ENCODE results near the gene MVB12B. TPM values are rescaled to one million over a fixed set of nuclear protein-coding genes. Genes with fewer than 3 reads are reported as not detected.

Gene MVB12B
- total and polyA plus RNA-seq, 2 of the 13 experiments (the other 11 are each of a cell fraction or from before 2014, with no cell fraction given): 12.1 to 30.1 TPM

DNA sequence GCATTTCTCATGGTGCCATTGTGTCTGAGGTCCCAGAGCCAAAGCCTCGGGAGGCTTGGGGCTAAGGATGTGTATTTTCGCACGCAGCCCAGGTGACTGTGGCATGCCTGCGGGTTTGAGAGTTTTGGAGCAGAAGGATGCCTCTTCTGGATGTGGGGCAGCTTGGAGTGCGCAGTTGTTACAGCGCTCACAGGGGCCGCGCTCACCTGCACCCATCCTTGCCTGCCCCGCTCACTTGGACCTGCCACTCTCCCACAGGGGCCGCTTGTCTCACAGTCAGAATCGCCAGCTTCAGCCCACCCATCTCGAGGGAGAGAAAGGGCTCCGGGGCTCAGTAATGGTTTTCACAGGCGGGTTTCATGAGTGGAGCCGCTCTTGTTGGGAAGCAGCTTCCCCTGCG lies 132.9 kb downstream of the MVB12B start:
- Histone ChIP-seq H3K27me3 (ENCODE audit: control insufficient read depth in 1 of 2, insufficient read depth in 2 of 2, low read length in 2 of 2) (no peaks in the 10 kb centered on the region), H3K4me3 (replicated peaks in 1 of 3; ENCODE audit: insufficient read depth in 1 of 3, low read depth in 2 of 3, low read length in 3 of 3) (no peak overlapping the region), H3K36me3 (replicated peaks in 1 of 2; ENCODE audit: control insufficient read depth in 1 of 2, insufficient read depth in 2 of 2, low read length in 2 of 2) (peaks cover 3 to 6% of the 10 kb centered on the region in 2 experiments; a peak in 4 of 5 replicates), H3K9ac (ENCODE audit: insufficient read depth, low read depth, low read length) (no peak overlapping the region), H3K4me2 (ENCODE audit: low read depth, low read length) (no peak overlapping the region), H2AFZ (ENCODE audit: low read length) (no peak overlapping the region), H3K79me2 (ENCODE audit: insufficient read depth, low read length) (no peaks in the 10 kb centered on the region), H4K20me1 (ENCODE audit: insufficient read depth, low read length) (no peaks in the 10 kb centered on the region), H3K27ac (ENCODE audit: extremely low read length, insufficient read depth, low read length) (no peak overlapping the region), H3K9me3 (ENCODE audit: low read length) (no peaks in the 10 kb centered on the region), H3K4me1 (ENCODE audit: insufficient read depth, low read length) (no peaks in the 10 kb centered on the region)
- in situ Hi-C loops (cut with HindIII; ENCODE audit: extremely low pct_ligation_motif_present, low pct_unique_long_range_greater_than_20kb): no loop called here
- no peak for DNase-seq (ENCODE audit: low spot score)
- no TSS peak for BruUV-seq (replicated peaks)
- no peak for ATAC-seq
- FAIRE-seq: no peak
- TF ChIP-seq CEBPG (CRISPR knock-in tag; IDR thresholded peaks at IDR 0.05): no peak
- TF ChIP-seq AGO2 (optimal IDR thresholded peaks at IDR 0.05; ENCODE audit: low read depth, low read length): peak; percentile 57
- no peak for TF ChIP-seq RFXAP (CRISPR knock-in tag; IDR thresholded peaks at IDR 0.05; ENCODE audit: borderline replicate concordance)
- WGBS (ENCODE audit: low lambda C conversion rate): 97% methylated on average over 5 of the region's 16 CpGs
- ChIA-PET POLR2A (no interaction called here), CTCF (ENCODE audit: low intra/inter-chr PET ratio, low total read pairs) (no interaction called here)
- intact Hi-C loops (cut with micrococcal nuclease; ENCODE audit: unreplicated experiment): no loop called here

DNA sequence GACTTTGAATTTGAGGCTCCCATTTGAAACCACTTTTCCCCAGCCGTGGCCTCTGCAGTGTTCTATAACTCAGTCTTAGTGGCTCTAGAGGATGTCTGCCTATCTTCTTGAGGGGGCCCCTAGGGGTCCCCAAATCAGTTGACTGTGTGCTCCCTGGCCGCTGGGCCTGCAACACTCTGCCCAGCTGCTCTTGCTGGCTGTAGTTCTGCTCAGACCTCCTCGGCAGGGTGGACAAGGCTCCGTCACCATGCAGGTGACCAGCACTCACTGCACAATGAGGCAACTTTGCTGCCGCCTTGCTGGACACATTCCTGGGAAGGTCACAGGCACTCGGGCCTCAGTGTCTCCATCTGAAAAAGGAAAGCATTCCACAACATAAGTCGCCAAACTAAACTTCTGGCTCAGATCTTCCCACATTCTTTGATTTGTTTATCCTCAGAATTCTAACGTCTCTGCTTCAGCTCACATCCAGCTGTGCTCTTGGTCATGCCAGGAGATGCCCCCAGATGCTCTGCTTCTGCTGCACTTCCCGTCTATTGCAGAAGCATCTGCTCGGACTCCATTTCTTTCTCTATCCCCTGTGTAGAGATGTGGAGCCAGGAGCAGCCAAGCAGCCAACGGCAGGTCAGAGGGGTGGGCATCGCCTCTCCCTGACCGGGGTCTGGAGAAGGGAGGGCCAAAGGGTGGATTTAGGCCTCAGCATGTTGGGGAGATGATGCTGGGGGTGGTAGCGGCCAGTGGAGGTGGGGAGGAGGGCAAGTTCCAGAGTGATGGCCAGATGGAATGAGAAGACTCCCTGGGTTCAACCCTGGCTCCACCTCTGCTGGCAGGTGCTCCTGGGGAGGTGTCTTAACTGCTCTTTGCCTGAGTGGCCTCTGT lies 133.6 kb downstream of the MVB12B start:
- in situ Hi-C loops (cut with HindIII; ENCODE audit: extremely low pct_ligation_motif_present, low pct_unique_long_range_greater_than_20kb) (no loop called here), intact Hi-C loops (cut with micrococcal nuclease; ENCODE audit: unreplicated experiment) (no loop called here)
- H3K27ac ChIP-seq (ENCODE audit: extremely low read length, insufficient read depth, low read length): no peak overlapping the region
- ChIA-PET POLR2A (no interaction called here), CTCF (ENCODE audit: low intra/inter-chr PET ratio, low total read pairs) (no interaction called here)
- no peak overlapping the region for H3K4me2 ChIP-seq (ENCODE audit: low read depth, low read length)
- H4K20me1 ChIP-seq (ENCODE audit: insufficient read depth, low read length): no peaks in the 10 kb centered on the region
- H3K9ac ChIP-seq (ENCODE audit: insufficient read depth, low read depth, low read length): no peak overlapping the region
- ATAC-seq (no peak), FAIRE-seq (no peak), DNase-seq (ENCODE audit: low spot score) (no peak)
- no peaks in the 10 kb centered on the region for H3K4me1 ChIP-seq (ENCODE audit: insufficient read depth, low read length)
- H3K36me3 ChIP-seq (replicated peaks in 1 of 2; ENCODE audit: control insufficient read depth in 1 of 2, insufficient read depth in 2 of 2, low read length in 2 of 2): peaks cover 3 to 5% of the 10 kb centered on the region in 2 experiments; a peak in 4 of 5 replicates
- no peak overlapping the region for H2AFZ ChIP-seq (ENCODE audit: low read length)
- no TSS peak for BruUV-seq (replicated peaks)
- H3K4me3 ChIP-seq (replicated peaks in 1 of 3; ENCODE audit: insufficient read depth in 1 of 3, low read depth in 2 of 3, low read length in 3 of 3): no peak overlapping the region
- H3K27me3 ChIP-seq (ENCODE audit: control insufficient read depth in 1 of 2, insufficient read depth in 2 of 2, low read length in 2 of 2): no peaks in the 10 kb centered on the region
- 95% methylated on average over 13 of the region's 14 CpGs for whole genome bisulfite sequencing (ENCODE audit: low lambda C conversion rate)
- TF ChIP-seq IKZF4 (CRISPR knock-in tag; IDR thresholded peaks at IDR 0.05; ENCODE audit: borderline replicate concordance, low read depth, not compliant biosample characterization) (no peak), ZNF615 (CRISPR knock-in tag; IDR thresholded peaks at IDR 0.05; ENCODE audit: borderline replicate concordance) (no peak), STAT5B (CRISPR knock-in tag; IDR thresholded peaks at IDR 0.05) (no peak), ZNF589 (CRISPR knock-in tag; conservative IDR thresholded peaks at IDR 0.05) (no peak), SKI (IDR thresholded peaks at IDR 0.05; ENCODE audit: partially characterized antibody) (no peak)
- no peaks in the 10 kb centered on the region for H3K9me3 ChIP-seq (ENCODE audit: low read length)
- no peaks in the 10 kb centered on the region for H3K79me2 ChIP-seq (ENCODE audit: insufficient read depth, low read length)
